Esophagus (tissue), 2 donors: ENCODE measurements around the gene EXTL1. TPM values are rescaled to one million over a fixed set of nuclear protein-coding genes. Genes with fewer than 3 reads are reported as not detected.

Source experiments
- H3K27ac ChIP-seq, 2 donors: one replicate each; pipeline ENCODE4 v1.5.1; 2013; ENCODE audit warnings: low read depth in 2 of 2, mild to moderate bottlenecking in 2 of 2, inconsistent platforms in 1 of 2, low read length in 1 of 2, moderate library complexity in 1 of 2
- H3K27me3 ChIP-seq, 2 donors: one replicate each; pipeline ENCODE4 v1.6.1; 2013; ENCODE audit warnings: low read length in 2 of 2, control low read depth in 1 of 2, mild to moderate bottlenecking in 1 of 2; ENCODE audit not compliant: insufficient read depth in 2 of 2, control insufficient read depth in 1 of 2
- H3K36me3 ChIP-seq, 2 donors: one replicate each; pipeline ENCODE4 v1.6.1; 2013; ENCODE audit warnings: low read length in 1 of 2; ENCODE audit not compliant: control insufficient read depth in 2 of 2, insufficient read depth in 2 of 2
- H3K4me1 ChIP-seq, 2 donors: one replicate each; pipeline ENCODE4 v1.6.1; 2013; ENCODE audit warnings: low read length in 1 of 2; ENCODE audit not compliant: control insufficient read depth in 2 of 2, insufficient read depth in 2 of 2
- H3K4me3 ChIP-seq, 2 donors: one replicate each; pipeline ENCODE4 v1.5.1; 2013; ENCODE audit warnings: low read length in 2 of 2, mild to moderate bottlenecking in 2 of 2, low read depth in 1 of 2, moderate library complexity in 1 of 2
- H3K9me3 ChIP-seq, 2 donors: one replicate each; pipeline ENCODE4 v1.6.1; 2013; ENCODE audit warnings: mild to moderate bottlenecking in 2 of 2, low read depth in 1 of 2, low read length in 1 of 2, moderate library complexity in 1 of 2; ENCODE audit not compliant: control insufficient read depth in 2 of 2, insufficient read depth in 1 of 2
- WGBS, 2 donors: extraction: QIAGEN DNeasy Blood & Tissue Kit; methylation state at CpG; one replicate each; pipeline ENCODE4 v1.1.7; 2013; 5-methylcytosine and 5-hydroxymethylcytosine counted together
- polyA plus RNA-seq, 2 donors: library from polyadenylated mRNA; stranded (reverse); fragments of 200-250 nt; gene quantifications; one replicate each; pipeline ENCODE4 v1.2.3, GENCODE V29; 2013
- donor health status: healthy with polysubstance abuse.
- donor health status: Bipolar disorder and iron deficiency.

Gene EXTL1
- polyA plus RNA-seq, 2 donors: 0.09 to 0.45 TPM

- 4% methylated on average over 51 to 57 of the region's 57 CpGs for WGBS, 2 donors
- H3K27ac ChIP-seq: no peak overlapping the region
- H3K9me3 ChIP-seq: no peaks in the 10 kb centered on the region
- no peaks in the 10 kb centered on the region for H3K36me3 ChIP-seq
- peaks cover 0 to 6% of the 10 kb centered on the region in 2 donors for H3K4me1 ChIP-seq
- H3K27me3 ChIP-seq: peaks cover 12 to 18% of the 10 kb centered on the region in 2 donors
- H3K4me3 ChIP-seq: peak overlapping the region; percentile 12 to 20
Observed at GRCh38 chr1:26046246-26047095, 24.9 kb downstream of the EXTL1 start.

- Histone ChIP-seq H3K4me1 (peaks cover 0 to 6% of the 10 kb centered on the region in 2 donors), H3K9me3 (no peaks in the 10 kb centered on the region), H3K27me3 (peaks cover 12 to 18% of the 10 kb centered on the region in 2 donors)
Observed at GRCh38 chr1:26047278-26047874, 25.8 kb downstream of the EXTL1 start.

GRCh38 chr1:26049531-26050247 is 28.1 kb downstream of the EXTL1 start:
- H3K36me3 ChIP-seq: no peaks in the 10 kb centered on the region
- WGBS, 2 donors: 69 to 70% methylated on average over 10 of the region's 10 CpGs
- no peaks in the 10 kb centered on the region for H3K9me3 ChIP-seq
- H3K4me1 ChIP-seq: peaks cover 0 to 6% of the 10 kb centered on the region in 2 donors
- H3K27ac ChIP-seq: no peak overlapping the region
- H3K27me3 ChIP-seq: peaks cover 12 to 18% of the 10 kb centered on the region in 2 donors
- no peak overlapping the region for H3K4me3 ChIP-seq

More at GRCh38 chr1:26047278-26047874, 25.8 kb downstream of the EXTL1 start:
- no peak overlapping the region for H3K27ac ChIP-seq
- H3K36me3 ChIP-seq: no peaks in the 10 kb centered on the region
- WGBS, 2 donors: 68 to 71% methylated on average over 7 of the region's 7 CpGs
- H3K4me3 ChIP-seq: no peak overlapping the region

GRCh38 chr1:26050248-26050640 is 28.7 kb downstream of the EXTL1 start:
- 91 to 94% methylated on average over 6 of the region's 6 CpGs for WGBS, 2 donors
- peaks cover 0 to 6% of the 10 kb centered on the region in 2 donors for H3K4me1 ChIP-seq
- H3K27ac ChIP-seq: no peak overlapping the region
- no peak overlapping the region for H3K4me3 ChIP-seq
- H3K27me3 ChIP-seq: peaks cover 11 to 18% of the 10 kb centered on the region in 2 donors
- H3K36me3 ChIP-seq: no peaks in the 10 kb centered on the region
- no peaks in the 10 kb centered on the region for H3K9me3 ChIP-seq

- Histone ChIP-seq H3K9me3 (no peaks in the 10 kb centered on the region), H3K27me3 (peaks cover 0 to 3% of the 10 kb centered on the region in 2 donors), H3K4me1 (no peaks in the 10 kb centered on the region), H3K36me3 (no peaks in the 10 kb centered on the region), H3K4me3 (no peak overlapping the region), H3K27ac (no peak overlapping the region)
- 51 to 55% methylated on average over 16 of the region's 16 CpGs for WGBS, 2 donors
Observed at GRCh38 chr1:26053718-26054560, 32.4 kb downstream of the EXTL1 start.

GRCh38 chr1:26055041-26055440 is 33.5 kb downstream of the EXTL1 start:
- peaks cover 0 to 3% of the 10 kb centered on the region in 2 donors for H3K27me3 ChIP-seq
- 84 to 85% methylated on average over 2 of the region's 2 CpGs for WGBS, 2 donors

GRCh38 chr1:26057189-26057588 is 35.6 kb downstream of the EXTL1 start:
- no peaks in the 10 kb centered on the region for H3K27me3 ChIP-seq
- H3K9me3 ChIP-seq: no peaks in the 10 kb centered on the region

More at GRCh38 chr1:26055041-26055440, 33.5 kb downstream of the EXTL1 start:
- H3K36me3 ChIP-seq: no peaks in the 10 kb centered on the region
- H3K4me1 ChIP-seq: no peaks in the 10 kb centered on the region
- no peak overlapping the region for H3K27ac ChIP-seq
- no peaks in the 10 kb centered on the region for H3K9me3 ChIP-seq
- H3K4me3 ChIP-seq: no peak overlapping the region

GRCh38 chr1:26058052-26058595 is 36.5 kb downstream of the EXTL1 start:
- H3K27me3 ChIP-seq: no peaks in the 10 kb centered on the region
- H3K4me1 ChIP-seq: no peaks in the 10 kb centered on the region
- WGBS, 2 donors: 80 to 82% methylated on average over 5 of the region's 5 CpGs
- no peaks in the 10 kb centered on the region for H3K36me3 ChIP-seq
- no peaks in the 10 kb centered on the region for H3K9me3 ChIP-seq
- H3K4me3 ChIP-seq: no peak overlapping the region
- H3K27ac ChIP-seq: no peak overlapping the region

More at GRCh38 chr1:26057189-26057588, 35.6 kb downstream of the EXTL1 start:
- Histone ChIP-seq H3K27ac (no peak overlapping the region), H3K36me3 (no peaks in the 10 kb centered on the region), H3K4me1 (no peaks in the 10 kb centered on the region), H3K4me3 (no peak overlapping the region)
- WGBS, 2 donors: 73 to 87% methylated on average over 2 of the region's 2 CpGs
